ENCODE results near the gene NUP214.
"Not testable (repeated sequence)": the region's sequence is repeated elsewhere in the genome, so short reads cannot be mapped to it uniquely, and the experiment has no call there.

Gene NUP214

GRCh38 chr9:131160416-131161112, 35.2 kb downstream of the NUP214 start:
- DNase-seq (ENCODE audit: low read depth) = no peak

- DNase-seq (ENCODE audit: low read depth) = no peak
These were observed 36.2 kb downstream of the NUP214 start for GRCh38 chr9:131161585-131161984.

- DNase-seq (ENCODE audit: low read depth) = no peak
These were observed 37.5 kb downstream of the NUP214 start for GRCh38 chr9:131162886-131163285.

- no peak for DNase-seq (ENCODE audit: low read depth)
These were observed 40.1 kb downstream of the NUP214 start for GRCh38 chr9:131165523-131165922.

GRCh38 chr9:131167146-131167692, 41.8 kb downstream of the NUP214 start:
- DNase-seq (ENCODE audit: low read depth) = no peak

- no peak for DNase-seq (ENCODE audit: low read depth)
These were observed 42.5 kb downstream of the NUP214 start for GRCh38 chr9:131167936-131168335.

GRCh38 chr9:131169563-131170240, 44.3 kb downstream of the NUP214 start:
- DNase-seq (ENCODE audit: low read depth) = no peak

- DNase-seq (ENCODE audit: low read depth) = no peak
These were observed 48.6 kb downstream of the NUP214 start for GRCh38 chr9:131173995-131174394.

- no peak for DNase-seq (ENCODE audit: low read depth)
These were observed 49.4 kb downstream of the NUP214 start for GRCh38 chr9:131174681-131175239.

- DNase-seq (ENCODE audit: low read depth) = no peak
These were observed 52.5 kb downstream of the NUP214 start for GRCh38 chr9:131177898-131178297.

GRCh38 chr9:131178382-131178781, 53.0 kb downstream of the NUP214 start:
- DNase-seq (ENCODE audit: low read depth) = peak; percentile 17

- no peak for DNase-seq (ENCODE audit: low read depth)
These were observed 53.5 kb downstream of the NUP214 start for GRCh38 chr9:131178926-131179325.

GRCh38 chr9:131179561-131180219, 54.3 kb downstream of the NUP214 start:
- no peak for DNase-seq (ENCODE audit: low read depth)

- no peak for DNase-seq (ENCODE audit: low read depth)
These were observed 55.1 kb downstream of the NUP214 start for GRCh38 chr9:131180454-131180853.

- DNase-seq (ENCODE audit: low read depth) = no peak
These were observed 55.8 kb downstream of the NUP214 start for GRCh38 chr9:131181091-131181681.

GRCh38 chr9:131185924-131186323, 60.5 kb downstream of the NUP214 start:
- no peak for DNase-seq (ENCODE audit: low read depth)

GRCh38 chr9:131186622-131187021, 61.2 kb downstream of the NUP214 start:
- no peak for DNase-seq (ENCODE audit: low read depth)

- DNase-seq (ENCODE audit: low read depth) = no peak
These were observed 62.6 kb downstream of the NUP214 start for GRCh38 chr9:131187957-131188356.

- DNase-seq (ENCODE audit: low read depth) = no peak
These were observed 63.6 kb downstream of the NUP214 start for GRCh38 chr9:131188976-131189375.

GRCh38 chr9:131190191-131190590, 64.8 kb downstream of the NUP214 start:
- no peak for DNase-seq (ENCODE audit: low read depth)

- not testable (repeated sequence) for DNase-seq (ENCODE audit: low read depth)
These were observed 65.6 kb downstream of the NUP214 start for GRCh38 chr9:131191032-131191431.

- DNase-seq (ENCODE audit: low read depth) = no peak
These were observed 66.5 kb downstream of the NUP214 start for GRCh38 chr9:131191857-131192256.

All from CMK (cell line).